Thyroid gland (tissue), 4 donors: ENCODE measurements around the gene DNAJC21. TPM values are rescaled to one million over a fixed set of nuclear protein-coding genes. Genes with fewer than 3 reads are reported as not detected.

Experiments used
- DNase-seq, 2 donors: peaks; one replicate each; pipeline ENCODE4 v3.0.0-alpha.2; 2019
- H3K27ac ChIP-seq, 3 donors: fragments of 200-600 bp; sonication (generic); 1 replicate in 2 of 3; 2 replicates in 1 of 3; pipeline ENCODE4 v1.5.1; 2016 to 2019; ENCODE audit warnings: mild to moderate bottlenecking in 1 of 3, moderate library complexity in 1 of 3
- H3K27me3 ChIP-seq: fragments of 200-600 bp; sonication (generic); one replicate; pipeline ENCODE4 v1.5.1; 2019
- H3K36me3 ChIP-seq, 2 donors: fragments of 200-600 bp; sonication (generic); one replicate each; pipeline ENCODE4 v1.5.1; 2016 to 2019
- H3K4me1 ChIP-seq, 2 donors: fragments of 200-600 bp; sonication (generic); one replicate each; pipeline ENCODE4 v1.5.1; 2017 to 2019
- H3K4me3 ChIP-seq, 3 donors: fragments of 200-600 bp; sonication (generic); replicated peaks in 1 of 3; 1 replicate in 2 of 3; 2 replicates in 1 of 3; pipeline ENCODE4 v1.5.1; 2016; ENCODE audit warnings: mild to moderate bottlenecking in 1 of 3
- H3K9me3 ChIP-seq: fragments of 200-600 bp; sonication (generic); one replicate; pipeline ENCODE4 v1.5.1; 2017
- POLR2A ChIP-seq, 2 donors: fragments of 450-650 bp; IDR thresholded peaks; one replicate each; pipeline ENCODE4 v1.6.1; 2017; ENCODE audit warnings: antibody characterized with exemption in 2 of 2, mild to moderate bottlenecking in 2 of 2, moderate library complexity in 1 of 2
- WGBS, 2 donors: methylation state at CpG; one replicate each; pipeline ENCODE4 v1.1.5; 2017; 5-methylcytosine and 5-hydroxymethylcytosine counted together
- intact Hi-C: fragments of 100-400 bp; cut with DNase I; formaldehyde crosslinking; loops from one replicate; pipeline ENCODE4 v1.15.1; 2023
- total RNA-seq, 4 donors: library from RNA; depleted of rRNA; stranded (reverse); fragments of >200 nt; gene quantifications; one replicate each; pipeline ENCODE4 v1.2.3, GENCODE V29; 2016
- TF ChIP-seq, protein P1 (sequence below), 6 experiments: fragments of 200-600 bp in 3 of 6; fragments of 450-650 bp in 3 of 6; sonication (generic) in 3 of 6; IDR thresholded peaks; one replicate each; pipeline ENCODE4 v1.5.1; 2016 to 2019; ENCODE audit warnings: antibody characterized with exemption in 6 of 6, mild to moderate bottlenecking in 2 of 6, inconsistent platforms in 1 of 6, moderate library complexity in 1 of 6

Gene DNAJC21
- total RNA-seq, 4 donors from 2014 or later = 33.5 to 68.1 (median 48.4) TPM

DNA sequence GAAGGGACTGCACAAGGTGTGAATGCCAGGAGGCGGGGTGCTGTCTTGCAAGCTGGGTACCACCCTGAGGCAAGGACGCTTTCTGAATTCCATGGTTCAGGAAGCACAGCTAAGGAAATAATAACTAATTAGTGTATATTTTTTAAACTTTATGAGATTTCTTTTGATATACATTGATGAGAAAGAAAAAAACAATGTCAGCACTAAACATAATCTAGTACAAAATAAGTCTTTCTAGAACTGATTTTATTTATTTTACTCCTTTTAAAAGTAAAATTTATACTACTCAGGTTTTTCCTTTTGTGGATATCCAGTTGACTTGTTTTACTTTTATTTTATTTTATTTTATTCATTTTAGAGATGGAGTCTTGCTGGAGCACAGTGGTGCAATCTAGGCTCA lies 3.6 kb downstream of the DNAJC21 start:
- Histone ChIP-seq H3K27ac (no peak overlapping the region), H3K27me3 (no peaks in the 10 kb centered on the region), H3K4me1 (peaks cover 23 to 24% of the 10 kb centered on the region in 2 donors), H3K4me3 (no peak overlapping the region), H3K36me3 (peaks cover 21 to 24% of the 10 kb centered on the region in 2 donors), H3K9me3 (no peaks in the 10 kb centered on the region)
- no peak for TF ChIP-seq POLR2A (IDR thresholded peaks at IDR 0.05)
- TF ChIP-seq, protein P1, sequence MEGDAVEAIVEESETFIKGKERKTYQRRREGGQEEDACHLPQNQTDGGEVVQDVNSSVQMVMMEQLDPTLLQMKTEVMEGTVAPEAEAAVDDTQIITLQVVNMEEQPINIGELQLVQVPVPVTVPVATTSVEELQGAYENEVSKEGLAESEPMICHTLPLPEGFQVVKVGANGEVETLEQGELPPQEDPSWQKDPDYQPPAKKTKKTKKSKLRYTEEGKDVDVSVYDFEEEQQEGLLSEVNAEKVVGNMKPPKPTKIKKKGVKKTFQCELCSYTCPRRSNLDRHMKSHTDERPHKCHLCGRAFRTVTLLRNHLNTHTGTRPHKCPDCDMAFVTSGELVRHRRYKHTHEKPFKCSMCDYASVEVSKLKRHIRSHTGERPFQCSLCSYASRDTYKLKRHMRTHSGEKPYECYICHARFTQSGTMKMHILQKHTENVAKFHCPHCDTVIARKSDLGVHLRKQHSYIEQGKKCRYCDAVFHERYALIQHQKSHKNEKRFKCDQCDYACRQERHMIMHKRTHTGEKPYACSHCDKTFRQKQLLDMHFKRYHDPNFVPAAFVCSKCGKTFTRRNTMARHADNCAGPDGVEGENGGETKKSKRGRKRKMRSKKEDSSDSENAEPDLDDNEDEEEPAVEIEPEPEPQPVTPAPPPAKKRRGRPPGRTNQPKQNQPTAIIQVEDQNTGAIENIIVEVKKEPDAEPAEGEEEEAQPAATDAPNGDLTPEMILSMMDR (IDR thresholded peaks at IDR 0.05) = no peak
- DNase-seq = no peak
- intact Hi-C loops = no loop called here
- WGBS, 2 donors = 89 to 93% methylated on average over 2 of the region's 2 CpGs

DNA sequence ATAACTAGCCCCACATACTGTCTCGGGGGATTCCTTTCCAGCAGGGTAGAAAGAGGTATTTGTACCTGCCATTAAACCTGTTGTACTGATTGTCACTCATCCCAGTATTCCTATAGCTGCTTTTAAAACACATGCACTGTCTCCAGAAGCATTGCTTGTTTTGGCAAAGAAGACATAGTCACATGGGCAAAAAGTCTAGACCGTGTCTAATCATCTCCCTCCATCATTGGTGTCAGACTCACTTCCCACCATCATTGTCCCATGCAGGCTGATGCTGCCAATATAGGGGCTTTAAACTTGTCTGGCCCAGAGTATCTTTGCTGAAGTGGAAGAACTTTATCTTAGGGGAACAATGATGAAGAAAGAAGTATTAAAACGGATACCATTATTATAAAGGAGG lies 12.6 kb downstream of the DNAJC21 start:
- intact Hi-C loops = no loop called here
- Histone ChIP-seq H3K36me3 (peaks cover 37 to 66% of the 10 kb centered on the region in 2 donors), H3K27me3 (no peaks in the 10 kb centered on the region)

DNA sequence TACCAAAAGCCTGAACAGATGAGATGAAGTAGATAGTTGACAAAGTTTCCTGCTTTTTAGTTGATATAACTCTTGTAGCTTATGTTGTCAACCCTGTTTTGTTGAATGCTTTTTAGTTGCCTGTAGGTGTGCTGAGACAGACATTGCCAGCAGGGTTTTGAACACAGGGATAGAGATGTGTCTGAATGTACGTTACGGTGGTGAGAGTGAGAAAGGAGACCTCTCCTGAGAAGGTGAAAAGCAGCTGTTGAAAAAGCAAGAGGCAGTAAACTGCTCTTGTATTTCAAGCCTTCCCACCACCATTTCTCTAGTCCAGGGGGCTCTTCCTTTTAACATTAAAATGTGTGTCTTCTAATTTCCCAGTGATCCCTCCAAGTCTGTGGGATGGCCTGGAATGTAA lies 14.7 kb downstream of the DNAJC21 start:
- WGBS, 2 donors = 99 to 100% methylated on average over 2 of the region's 2 CpGs
- DNase-seq = no peak
- H3K27me3 ChIP-seq = no peaks in the 10 kb centered on the region
- peaks cover 24 to 50% of the 10 kb centered on the region in 2 donors for H3K36me3 ChIP-seq
- H3K27ac ChIP-seq = no peak overlapping the region
- H3K4me1 ChIP-seq = no peaks in the 10 kb centered on the region
- no peak overlapping the region for H3K4me3 ChIP-seq
- TF ChIP-seq POLR2A (IDR thresholded peaks at IDR 0.05) = no peak
- TF ChIP-seq, protein P1 (IDR thresholded peaks at IDR 0.05) = no peak
- intact Hi-C loops = no loop called here
- H3K9me3 ChIP-seq = no peaks in the 10 kb centered on the region

More for the DNA sequence above, 12.6 kb downstream of the DNAJC21 start:
- 88 to 91% methylated on average over 3 of the region's 3 CpGs for WGBS, 2 donors
- H3K27ac ChIP-seq = no peak overlapping the region
- DNase-seq = no peak
- no peaks in the 10 kb centered on the region for H3K4me1 ChIP-seq
- TF ChIP-seq, protein P1 (IDR thresholded peaks at IDR 0.05) = no peak
- TF ChIP-seq POLR2A (IDR thresholded peaks at IDR 0.05) = no peak
- H3K9me3 ChIP-seq = no peaks in the 10 kb centered on the region
- no peak overlapping the region for H3K4me3 ChIP-seq

DNA sequence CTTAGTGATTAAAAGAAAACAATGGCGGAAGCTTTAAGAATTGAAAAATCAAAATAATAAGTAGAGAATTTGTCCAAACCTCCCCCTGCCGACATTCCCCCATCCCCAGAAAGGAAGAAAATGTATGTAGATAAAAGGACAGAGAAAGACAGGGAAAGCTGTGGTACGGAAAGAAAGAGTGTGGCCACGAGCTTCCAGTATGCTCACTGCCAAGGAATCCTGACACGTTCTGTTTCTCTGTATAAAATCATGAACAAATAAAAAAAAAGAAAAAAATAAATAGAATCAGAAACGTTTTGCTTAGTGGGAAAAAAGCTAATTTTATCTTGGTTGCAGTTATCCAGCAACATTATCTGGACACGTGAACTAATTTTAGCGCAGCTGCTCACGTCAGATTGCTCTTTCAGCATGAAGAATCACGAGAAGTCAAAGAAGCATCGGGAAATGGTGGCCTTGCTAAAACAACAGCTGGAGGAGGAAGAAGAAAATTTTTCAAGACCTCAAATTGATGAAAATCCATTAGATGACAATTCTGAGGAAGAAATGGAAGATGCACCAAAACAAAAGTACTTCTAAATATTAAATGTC lies 15.2 kb downstream of the DNAJC21 start:
- no peak overlapping the region for H3K27ac ChIP-seq
- 89 to 92% methylated on average over 11 of the region's 11 CpGs for WGBS, 2 donors
- intact Hi-C loops = no loop called here
- no peak overlapping the region for H3K4me3 ChIP-seq
- H3K4me1 ChIP-seq = no peaks in the 10 kb centered on the region
- peaks cover 24 to 51% of the 10 kb centered on the region in 2 donors for H3K36me3 ChIP-seq
- DNase-seq = no peak
- no peaks in the 10 kb centered on the region for H3K9me3 ChIP-seq
- TF ChIP-seq POLR2A (IDR thresholded peaks at IDR 0.05) = no peak
- TF ChIP-seq, protein P1 (IDR thresholded peaks at IDR 0.05) = no peak
- H3K27me3 ChIP-seq = no peaks in the 10 kb centered on the region

DNA sequence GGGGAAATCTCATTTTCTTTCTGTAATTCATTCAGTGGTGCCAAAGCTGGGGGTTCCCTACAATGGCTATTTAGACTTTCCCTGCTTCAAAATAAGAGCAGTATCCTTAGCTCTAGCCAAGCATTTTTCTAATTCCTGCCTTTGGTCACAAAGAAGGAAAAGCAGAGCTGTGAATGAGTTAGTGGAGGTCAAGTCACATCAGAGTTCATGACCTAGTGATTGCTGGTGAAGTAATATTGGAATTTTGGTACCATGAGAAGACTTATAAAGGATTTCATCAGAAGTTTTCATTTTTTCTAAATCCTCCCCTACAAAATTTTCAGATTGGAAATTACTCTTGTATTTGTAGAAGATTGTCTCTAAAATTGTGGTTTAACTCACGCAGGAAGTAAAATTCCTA lies 28.0 kb downstream of the DNAJC21 start:
- H3K4me3 ChIP-seq = no peak overlapping the region
- no peaks in the 10 kb centered on the region for H3K27me3 ChIP-seq
- no peaks in the 10 kb centered on the region for H3K4me1 ChIP-seq
- TF ChIP-seq, protein P1 (IDR thresholded peaks at IDR 0.05) = no peak
- no peak for TF ChIP-seq POLR2A (IDR thresholded peaks at IDR 0.05)
- intact Hi-C loops = no loop called here
- no peaks in the 10 kb centered on the region for H3K9me3 ChIP-seq
- peaks cover 10 to 12% of the 10 kb centered on the region in 2 donors for H3K36me3 ChIP-seq
- no peak overlapping the region for H3K27ac ChIP-seq
- DNase-seq = no peak
- WGBS, 2 donors = 91 to 95% methylated on average over 1 of the region's 1 CpG
